SKM-1 treated with dmso at 0.1 percent for 144 hours (cell line): ENCODE data around the gene PFDN4.

Experiments
- DNase-seq: peaks from one replicate; lab custom pipeline; 2025; ENCODE audit not compliant: unreplicated experiment; lab: John Stamatoyannopoulos, UW

Gene PFDN4

GRCh38 chr20:54266844-54267243 lies 59.0 kb downstream of the PFDN4 start:
- DNase-seq, result no peak

- DNase-seq, result no peak
Measured at GRCh38 chr20:54267483-54268003, 59.7 kb downstream of the PFDN4 start.

GRCh38 chr20:54268941-54269340 lies 61.1 kb downstream of the PFDN4 start:
- no peak for DNase-seq
